A549 (cell line): ENCODE measurements around the gene ZNF132. TPM values are rescaled to one million over a fixed set of nuclear protein-coding genes. Genes with fewer than 3 reads are reported as not detected.

ENCODE experiments used
- ATAC-seq, 2 experiments: fragments of 200-7000 bp in 1 of 2; fragments of >200 bp in 1 of 2; cut with Nextera tagmentation in 1 of 2; cut with Tn5 transposase in 1 of 2; 3 replicates each; pipeline versions ENCODE4 v1.8.0 to v1.9.1; 2018 to 2020; ENCODE audit warnings: mild to moderate bottlenecking in 1 of 2, moderate library complexity in 1 of 2
- CTCF ChIA-PET: fragments of 300-600 bp; sonication (Branson Sonifier 250); formaldehyde crosslinking; extraction: SDS; loops from one replicate; lab custom pipeline; 2021; ENCODE audit warnings: antibody characterized with exemption, inconsistent platforms; lab: Yijun Ruan, JAX
- POLR2A ChIA-PET: fragments of 350-600 bp; formaldehyde crosslinking; extraction: SDS; loops from one replicate; lab custom pipeline; 2021; ENCODE audit warnings: antibody characterized with exemption, inconsistent platforms; lab: Yijun Ruan, JAX
- DNase-seq, 2 experiments: peaks; one replicate each; pipeline versions ENCODE4 v3.0.0 to v3.0.0-alpha.2; 2011 to 2016; ENCODE audit warnings: low read depth in 1 of 2, low spot score in 1 of 2
- FAIRE-seq: peaks from 2 replicates; lab custom pipeline; 2011; peaks lifted over from hg19 to GRCh38; lab: Jason Lieb, UNC
- H3K27ac ChIP-seq, 2 experiments: fragments of >200 bp; sonication (Bioruptor Twin); formaldehyde crosslinking; 3 replicates each; pipeline ENCODE4 v1.5.1; 2016 to 2017
- H3K4me1 ChIP-seq: fragments of >200 bp; sonication (Bioruptor Twin); formaldehyde crosslinking; 3 replicates; pipeline ENCODE4 v1.6.1; 2016
- H3K4me2 ChIP-seq: fragments of >200 bp; sonication (Bioruptor Twin); formaldehyde crosslinking; 3 replicates; pipeline ENCODE4 v1.6.1; 2016
- H3K4me3 ChIP-seq: fragments of >200 bp; sonication (Bioruptor Twin); formaldehyde crosslinking; 3 replicates; pipeline ENCODE4 v1.5.1; 2016
- H3K9me3 ChIP-seq: fragments of >200 bp; sonication (Bioruptor Twin); formaldehyde crosslinking; 3 replicates; pipeline ENCODE4 v1.6.1; 2016
- BHLHE40 ChIP-seq: IDR thresholded peaks from 2 replicates; pipeline ENCODE4 v1.6.1; 2012; ENCODE audit warnings: low read depth, low read length, inconsistent platforms
- CBX8 ChIP-seq: fragments of 200-600 bp; sonication (generic); IDR thresholded peaks from 2 replicates; pipeline ENCODE4 v1.6.1; 2016
- CEBPB ChIP-seq, 2 experiments: fragments of >200 bp in 1 of 2; sonication (Bioruptor Twin) in 1 of 2; formaldehyde crosslinking in 1 of 2; IDR thresholded peaks; 2 replicates each; pipeline ENCODE4 v1.6.1; 2012 to 2016
- EHF ChIP-seq: fragments of 250-450 bp; sonication (Bioruptor Pico); IDR thresholded peaks from 2 replicates; pipeline ENCODE4 v1.5.0; 2020; ENCODE audit warnings: mild to moderate bottlenecking
- EHMT2 ChIP-seq: fragments of 200-600 bp; sonication (generic); IDR thresholded peaks from 2 replicates; pipeline ENCODE4 v1.6.1; 2016; ENCODE audit warnings: antibody characterized with exemption, low read depth, mild to moderate bottlenecking, moderate library complexity
- GATA3 ChIP-seq: IDR thresholded peaks from 2 replicates; pipeline ENCODE4 v1.6.1; 2012; ENCODE audit warnings: borderline replicate concordance
- HDAC2 ChIP-seq: fragments of 200-600 bp; sonication (generic); IDR thresholded peaks from 2 replicates; pipeline ENCODE4 v1.6.1; 2016
- HOXA7 ChIP-seq: fragments of 250-450 bp; sonication (Bioruptor Pico); IDR thresholded peaks from 2 replicates; pipeline ENCODE4 v1.5.0; 2020; ENCODE audit warnings: mild to moderate bottlenecking, moderate library complexity
- JUN ChIP-seq, 2 experiments: fragments of >200 bp; sonication (Bioruptor Twin); formaldehyde crosslinking; IDR thresholded peaks; 2 replicates in 1 of 2; 3 replicates in 1 of 2; pipeline ENCODE4 v1.6.1; 2016 to 2017
- KDM1A ChIP-seq: fragments of 200-600 bp; sonication (generic); IDR thresholded peaks from 2 replicates; pipeline ENCODE4 v1.6.1; 2016; ENCODE audit warnings: low read depth, mild to moderate bottlenecking
- KDM5A ChIP-seq: fragments of 200-600 bp; sonication (generic); IDR thresholded peaks from 2 replicates; pipeline ENCODE4 v1.6.1; 2016; ENCODE audit warnings: antibody characterized with exemption, mild to moderate bottlenecking
- POLR2A ChIP-seq: IDR thresholded peaks from 2 replicates; pipeline ENCODE4 v1.6.1; 2012; ENCODE audit warnings: mild to moderate bottlenecking, low read length
- POLR2AphosphoS2 ChIP-seq: conservative IDR thresholded peaks from 2 replicates; pipeline ENCODE4 v1.6.1; 2012; ENCODE audit warnings: low read length, improper control_type of control experiment, inconsistent platforms
- RCOR1 ChIP-seq: fragments of 150-350 bp; IDR thresholded peaks from 2 replicates; pipeline ENCODE4 v1.6.1; 2014; ENCODE audit warnings: antibody characterized with exemption, low read length, low read depth
- RFX5 ChIP-seq: fragments of 450-650 bp; IDR thresholded peaks from 2 replicates; pipeline ENCODE4 v1.7.1; 2014; ENCODE audit warnings: antibody characterized with exemption, mild to moderate bottlenecking, moderate library complexity
- SREBF2 ChIP-seq: fragments of 450-650 bp; IDR thresholded peaks from 2 replicates; pipeline ENCODE4 v1.6.1; 2014; ENCODE audit warnings: mild to moderate bottlenecking, moderate library complexity
- TP53 ChIP-seq: fragments of 250-450 bp; sonication (Bioruptor Pico); IDR thresholded peaks from 2 replicates; pipeline ENCODE4 v1.5.0; 2021; ENCODE audit warnings: mild to moderate bottlenecking, moderate library complexity
- ZFP36 ChIP-seq: fragments of 450-650 bp; IDR thresholded peaks from 2 replicates; pipeline ENCODE4 v1.6.1; 2014; ENCODE audit warnings: borderline replicate concordance; ENCODE audit not compliant: partially characterized antibody
- ZNF302 ChIP-seq: fragments of 250-450 bp; sonication (Bioruptor Pico); IDR thresholded peaks from 2 replicates; pipeline ENCODE4 v1.9.0; 2021; ENCODE audit warnings: inconsistent platforms, mild to moderate bottlenecking, moderate library complexity
- WGBS: methylation state at CpG from one replicate; pipeline ENCODE4 v1.1.6; 2017; ENCODE audit errors: missing lambda C conversion rate; 5-methylcytosine and 5-hydroxymethylcytosine counted together
- polyA plus RNA-seq, 4 experiments: library from polyadenylated mRNA; depleted of rRNA in 3 of 4; stranded (reverse); fragments of >200 nt; fragmentation: RNase III in 1 of 4; extraction: RNeasy Plus Mini Kit Qiagen cat#74134 plus additional on column Dnase treatment in 1 of 4; gene quantifications; 2 replicates in 3 of 4; 3 replicates in 1 of 4; pipeline ENCODE4 v1.2.3, GENCODE V29; 2011 to 2017
- TF ChIP-seq, protein P1 (sequence below): fragments of >200 bp; sonication (Bioruptor Twin); formaldehyde crosslinking; IDR thresholded peaks from 2 replicates; pipeline ENCODE4 v1.6.1; 2016
- TF ChIP-seq, protein P2 (sequence below): fragments of 450-650 bp; IDR thresholded peaks from 2 replicates; pipeline ENCODE4 v1.6.1; 2014; ENCODE audit warnings: antibody characterized with exemption
- TF ChIP-seq, protein P3 (sequence below): IDR thresholded peaks from 2 replicates; pipeline ENCODE4 v1.6.1; 2012; ENCODE audit warnings: low read depth, borderline replicate concordance
- TF ChIP-seq, protein P4 (sequence below): fragments of 250-450 bp; sonication (Bioruptor Pico); IDR thresholded peaks from 2 replicates; pipeline ENCODE4 v1.5.0; 2020; ENCODE audit warnings: low read depth, mild to moderate bottlenecking, moderate library complexity
- TF ChIP-seq, protein P5 (sequence below): fragments of >200 bp; sonication (Bioruptor Twin); formaldehyde crosslinking; IDR thresholded peaks from 3 replicates; pipeline ENCODE4 v1.6.1; 2016

The ZNF132 gene
- polyA plus RNA-seq, 2 of the 4 experiments (the other 2 are of a cell fraction), result 0.05 to 0.16 TPM

DNA sequence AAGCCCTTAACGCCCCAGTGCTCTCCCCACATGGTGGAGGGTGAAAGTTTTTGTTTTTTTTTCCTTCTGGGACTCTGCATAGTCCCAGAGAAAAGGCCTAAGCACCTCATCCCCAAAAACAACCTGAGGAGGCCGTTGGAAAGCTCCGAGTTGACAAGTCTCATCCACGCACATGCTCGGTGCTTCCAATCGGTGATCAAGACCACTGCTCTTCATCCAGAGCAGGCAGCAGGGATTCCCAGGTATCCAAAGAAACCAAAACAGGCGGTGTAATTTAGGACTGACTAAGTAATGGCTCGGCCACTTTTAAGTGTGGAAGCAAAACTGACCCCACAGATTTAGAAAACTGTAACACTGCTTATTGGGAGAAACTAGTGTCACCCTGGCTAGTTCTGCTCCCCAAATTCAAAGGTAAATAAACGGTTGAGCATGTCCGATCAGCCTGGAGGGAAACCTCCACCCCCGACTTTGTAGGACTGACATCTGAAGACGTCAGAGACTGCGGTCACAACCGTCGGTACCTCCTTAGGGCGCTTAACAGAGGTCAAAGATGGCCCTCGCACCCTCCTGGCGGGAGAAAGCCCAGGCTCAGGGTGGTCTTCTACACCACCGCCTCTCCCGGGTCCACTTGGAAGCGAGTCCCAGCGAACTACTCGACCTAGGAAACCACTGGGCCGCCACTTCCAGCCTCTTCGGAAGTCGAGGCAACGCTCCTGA, 35.2 kb upstream of the ZNF132 start:
- H3K27ac ChIP-seq, result peak overlapping the region; percentile 76 to 93
- peaks cover 14% of the 10 kb centered on the region; the same call in 2 of the 3 replicates for H3K4me1 ChIP-seq
- ChIA-PET CTCF (interaction anchor here (0.5 to 5.2 kb wide), 5 partner anchors 15 to 68 kb away, joined by 3 to 39 read pairs (median 3); partner anchors contain the start of gene ZBTB45), POLR2A (interaction anchor here (0.8 to 1.2 kb wide), 3 partner anchors 9 to 45 kb away, joined by 3 to 5 read pairs (median 3); partner anchors contain the start of gene ZBTB45)
- peak overlapping the region; percentile 57 for H3K4me3 ChIP-seq
- DNase-seq (no peak), FAIRE-seq (no peak), ATAC-seq (peak; percentile 16 to 20)
- TF ChIP-seq BHLHE40 (no peak), TP53 (CRISPR knock-in tag) (peak; percentile 40; the same call in 1 of the 2 replicates)
- H3K9me3 ChIP-seq, result no peaks in the 10 kb centered on the region
- 45% methylated on average over 23 of the region's 27 CpGs for WGBS
- peak overlapping the region; percentile 91 for H3K4me2 ChIP-seq

DNA sequence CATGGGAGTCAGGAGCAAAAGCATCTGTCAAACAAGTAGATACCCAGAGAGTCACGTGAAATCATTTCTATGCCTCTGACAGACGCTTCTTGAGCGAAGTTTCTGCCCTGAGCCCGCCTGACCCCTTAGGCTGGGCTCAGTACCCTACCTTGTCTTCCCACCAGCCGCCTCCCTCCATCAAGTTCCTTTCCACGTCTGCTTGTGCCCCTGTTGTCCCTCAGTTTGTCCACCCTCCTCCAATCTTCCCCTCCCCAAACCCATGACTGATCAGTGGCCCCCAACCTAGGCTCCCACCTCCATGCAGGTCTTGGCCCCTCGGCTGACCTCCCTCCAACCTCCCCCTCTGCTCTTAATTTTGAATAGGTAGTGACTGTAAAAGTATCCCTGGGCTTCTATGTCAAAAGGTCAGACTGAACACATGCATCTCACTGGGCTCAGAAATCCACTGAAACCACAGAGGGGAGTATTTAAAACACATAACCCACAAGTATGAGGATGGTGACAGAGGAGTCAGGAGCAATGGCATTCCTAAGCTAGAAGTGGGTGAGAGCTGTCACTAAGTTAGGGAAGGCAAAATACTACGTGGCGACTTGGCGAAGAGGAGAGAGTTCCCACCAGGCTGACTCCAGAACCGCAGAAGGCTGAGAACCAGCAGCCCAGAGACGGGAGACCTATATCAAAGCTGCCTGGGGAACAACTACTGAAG, 34.5 kb upstream of the ZNF132 start:
- H3K27ac ChIP-seq, result no peak overlapping the region
- ATAC-seq (no peak), FAIRE-seq (no peak), DNase-seq (no peak)
- POLR2A ChIA-PET, result no interaction called here
- no peak overlapping the region for H3K4me3 ChIP-seq
- H3K4me1 ChIP-seq, result peaks cover 14% of the 10 kb centered on the region; the same call in 2 of the 3 replicates
- peak overlapping the region; percentile 91 for H3K4me2 ChIP-seq
- H3K9me3 ChIP-seq, result no peaks in the 10 kb centered on the region
- no peak for TF ChIP-seq KDM1A
- TF ChIP-seq HDAC2, result no peak
- TF ChIP-seq, protein P1, sequence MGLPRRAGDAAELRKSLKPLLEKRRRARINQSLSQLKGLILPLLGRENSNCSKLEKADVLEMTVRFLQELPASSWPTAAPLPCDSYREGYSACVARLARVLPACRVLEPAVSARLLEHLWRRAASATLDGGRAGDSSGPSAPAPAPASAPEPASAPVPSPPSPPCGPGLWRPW, result no peak
- TF ChIP-seq RFX5, result no peak
- TF ChIP-seq CBX8, result no peak
- TF ChIP-seq, protein P2, sequence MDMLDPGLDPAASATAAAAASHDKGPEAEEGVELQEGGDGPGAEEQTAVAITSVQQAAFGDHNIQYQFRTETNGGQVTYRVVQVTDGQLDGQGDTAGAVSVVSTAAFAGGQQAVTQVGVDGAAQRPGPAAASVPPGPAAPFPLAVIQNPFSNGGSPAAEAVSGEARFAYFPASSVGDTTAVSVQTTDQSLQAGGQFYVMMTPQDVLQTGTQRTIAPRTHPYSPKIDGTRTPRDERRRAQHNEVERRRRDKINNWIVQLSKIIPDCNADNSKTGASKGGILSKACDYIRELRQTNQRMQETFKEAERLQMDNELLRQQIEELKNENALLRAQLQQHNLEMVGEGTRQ, result no peak
- no peak for TF ChIP-seq HOXA7 (CRISPR knock-in tag)
- no peak for TF ChIP-seq GATA3
- no peak for TF ChIP-seq JUN (IDR thresholded peaks at IDR 0.05)
- no peak for TF ChIP-seq EHMT2
- TF ChIP-seq, protein P3, sequence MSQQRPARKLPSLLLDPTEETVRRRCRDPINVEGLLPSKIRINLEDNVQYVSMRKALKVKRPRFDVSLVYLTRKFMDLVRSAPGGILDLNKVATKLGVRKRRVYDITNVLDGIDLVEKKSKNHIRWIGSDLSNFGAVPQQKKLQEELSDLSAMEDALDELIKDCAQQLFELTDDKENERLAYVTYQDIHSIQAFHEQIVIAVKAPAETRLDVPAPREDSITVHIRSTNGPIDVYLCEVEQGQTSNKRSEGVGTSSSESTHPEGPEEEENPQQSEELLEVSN, result no peak
- TF ChIP-seq BHLHE40, result no peak
- TF ChIP-seq, protein P4, sequence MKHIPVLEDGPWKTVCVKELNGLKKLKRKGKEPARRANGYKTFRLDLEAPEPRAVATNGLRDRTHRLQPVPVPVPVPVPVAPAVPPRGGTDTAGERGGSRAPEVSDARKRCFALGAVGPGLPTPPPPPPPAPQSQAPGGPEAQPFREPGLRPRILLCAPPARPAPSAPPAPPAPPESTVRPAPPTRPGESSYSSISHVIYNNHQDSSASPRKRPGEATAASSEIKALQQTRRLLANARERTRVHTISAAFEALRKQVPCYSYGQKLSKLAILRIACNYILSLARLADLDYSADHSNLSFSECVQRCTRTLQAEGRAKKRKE (CRISPR knock-in tag), result no peak
- no peak for TF ChIP-seq POLR2AphosphoS2
- TF ChIP-seq, all 56 proteins: peak for 0
- WGBS, result 92% methylated on average over 12 of the region's 12 CpGs
- CTCF ChIA-PET, result interaction anchor here (0.8 to 5.2 kb wide), 5 partner anchors 12 to 69 kb away, joined by 3 to 39 read pairs (median 4); partner anchors contain the start of gene ZBTB45

DNA sequence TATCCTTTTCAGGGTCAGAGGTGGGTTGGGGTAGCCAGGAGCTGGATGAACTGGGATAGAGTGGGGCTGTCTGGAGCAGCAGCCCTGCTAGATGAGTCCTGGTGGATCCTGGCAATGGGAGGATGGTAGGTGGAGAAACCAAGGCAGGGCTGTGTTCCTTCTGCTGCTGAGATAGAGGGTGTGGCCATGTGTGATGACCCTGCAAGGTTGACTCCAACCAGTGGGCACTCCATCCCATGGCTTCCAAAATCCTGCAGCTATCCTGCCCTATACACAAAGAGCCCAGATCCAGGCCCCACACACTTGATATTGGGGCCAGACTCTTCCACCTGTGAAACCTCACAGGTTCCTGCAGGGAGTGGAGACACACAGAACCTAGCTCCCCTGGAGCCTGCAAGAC, 33.8 kb upstream of the ZNF132 start:
- no peak for DNase-seq
- Histone ChIP-seq H3K27ac (no peak overlapping the region), H3K4me2 (no peak overlapping the region), H3K4me1 (peaks cover 14% of the 10 kb centered on the region; the same call in 2 of the 3 replicates), H3K4me3 (no peak overlapping the region)
- ATAC-seq, result no peak
- FAIRE-seq, result no peak
- TF ChIP-seq, protein P5, sequence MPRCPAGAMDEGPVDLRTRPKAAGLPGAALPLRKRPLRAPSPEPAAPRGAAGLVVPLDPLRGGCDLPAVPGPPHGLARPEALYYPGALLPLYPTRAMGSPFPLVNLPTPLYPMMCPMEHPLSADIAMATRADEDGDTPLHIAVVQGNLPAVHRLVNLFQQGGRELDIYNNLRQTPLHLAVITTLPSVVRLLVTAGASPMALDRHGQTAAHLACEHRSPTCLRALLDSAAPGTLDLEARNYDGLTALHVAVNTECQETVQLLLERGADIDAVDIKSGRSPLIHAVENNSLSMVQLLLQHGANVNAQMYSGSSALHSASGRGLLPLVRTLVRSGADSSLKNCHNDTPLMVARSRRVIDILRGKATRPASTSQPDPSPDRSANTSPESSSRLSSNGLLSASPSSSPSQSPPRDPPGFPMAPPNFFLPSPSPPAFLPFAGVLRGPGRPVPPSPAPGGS, result no peak
- no peak for TF ChIP-seq EHF (CRISPR knock-in tag)
- no peak for TF ChIP-seq CBX8
- no peak for TF ChIP-seq CEBPB (IDR thresholded peaks at IDR 0.05)
- no peak for TF ChIP-seq KDM5A
- TF ChIP-seq, protein P3, result no peak
- no peak for TF ChIP-seq HDAC2
- no peak for TF ChIP-seq JUN (IDR thresholded peaks at IDR 0.05)
- TF ChIP-seq TP53 (CRISPR knock-in tag), result no peak
- TF ChIP-seq POLR2A, result no peak
- no peak for TF ChIP-seq ZNF302 (CRISPR knock-in tag)
- no peak for TF ChIP-seq ZFP36
- no peak for TF ChIP-seq SREBF2
- TF ChIP-seq, protein P4 (CRISPR knock-in tag), result no peak
- no peak for TF ChIP-seq RCOR1
- TF ChIP-seq, all 56 proteins: peak for 0
- H3K9me3 ChIP-seq, result no peaks in the 10 kb centered on the region
- ChIA-PET POLR2A (no interaction called here), CTCF (interaction anchor here (0.6 to 2.0 kb wide), 6 partner anchors 11 to 47 kb away, joined by 3 to 14 read pairs (median 4); partner anchors contain the start of gene ZBTB45)
